ENCODE measurements around the gene ALG12.

DNA sequence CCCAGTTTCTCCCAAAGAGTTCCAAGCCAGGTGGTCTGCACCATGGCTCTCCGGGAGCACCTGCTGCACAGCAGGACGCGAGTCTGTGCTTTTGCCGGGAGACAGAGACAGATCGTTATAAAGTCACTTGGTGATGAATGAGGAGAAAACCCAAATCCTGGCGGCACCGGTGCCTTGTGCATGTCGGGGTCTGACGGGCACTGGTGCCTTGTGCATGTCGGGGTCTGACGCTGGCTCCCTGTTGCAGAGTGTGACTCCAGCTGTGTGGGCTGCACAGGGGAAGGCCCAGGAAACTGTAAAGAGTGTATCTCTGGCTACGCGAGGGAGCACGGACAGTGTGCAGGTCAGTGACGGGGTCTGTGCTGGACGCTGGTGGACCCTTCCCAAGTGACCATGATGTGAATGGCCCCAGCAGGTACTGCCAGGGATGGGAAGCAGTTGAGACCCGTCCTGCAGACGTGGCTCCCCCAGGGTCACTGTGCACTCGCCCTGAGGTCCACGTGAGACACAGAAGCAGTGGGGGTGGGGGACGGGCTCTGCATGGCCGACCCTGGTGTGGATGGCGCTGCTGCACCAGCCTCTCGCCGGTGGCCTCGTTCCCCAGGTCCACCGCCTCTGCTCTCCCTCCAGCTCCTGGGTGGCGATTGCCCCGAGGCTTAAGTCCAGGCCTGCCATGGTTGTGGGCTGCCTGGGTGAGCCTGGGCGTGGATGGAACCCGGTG, 6.0 kb upstream of the ALG12 start:
- no peak for TF ChIP-seq CTCF (IDR thresholded peaks at IDR 0.05; ENCODE audit: low read depth, low read length)
- TF ChIP-seq EZH2phosphoT487 (IDR thresholded peaks at IDR 0.05; ENCODE audit: low read depth): no peak
